GM12878 (cell line): ENCODE measurements around the gene TMEM131L.

Experiments used
- CTCF ChIP-seq, 3 experiments: IDR thresholded peaks in 2 of 3; conservative IDR thresholded peaks in 1 of 3; 2 replicates each; pipeline ENCODE4 v1.5.1; 2011; ENCODE audit warnings: low read depth in 3 of 3, low read length in 3 of 3, mild to moderate bottlenecking in 3 of 3, control low read depth in 2 of 3, moderate library complexity in 2 of 3, inconsistent platforms in 1 of 3, mixed read lengths in 1 of 3; ENCODE audit not compliant: control insufficient read depth in 2 of 3, insufficient read depth in 1 of 3; ENCODE audit errors: extremely low read depth in 1 of 3
- E2F8 ChIP-seq: fragments of 450-650 bp; IDR thresholded peaks from 2 replicates; pipeline ENCODE4 v1.6.1; 2018; ENCODE audit warnings: mild to moderate bottlenecking, low read depth, moderate library complexity; ENCODE audit not compliant: partially characterized antibody
- ESRRA ChIP-seq: IDR thresholded peaks from 2 replicates; pipeline ENCODE4 v1.6.1; 2012; ENCODE audit warnings: mild to moderate bottlenecking, low read length, improper control_type of control experiment

GRCh38 chr4:153542834-153543233, 76.7 kb downstream of the TMEM131L start:
- TF ChIP-seq E2F8 (no peak), CTCF (IDR thresholded peaks at IDR 0.05 in 2 of 3, conservative IDR thresholded peaks at IDR 0.05 in 1 of 3; ENCODE audit: control insufficient read depth in 2 of 3, extremely low read depth in 1 of 3, insufficient read depth in 1 of 3, low read depth in 3 of 3, low read length in 3 of 3) (peak; percentile 15 to 43 (median 21); a peak in 5 of 6 replicates), ESRRA (no peak)
